GM10248 (cell line): ENCODE data around the gene CLCA1.

ENCODE experiments used
- CTCF ChIA-PET: fragments of 300-600 bp; sonication (Branson Sonifier 250); formaldehyde crosslinking; extraction: SDS; loops from one replicate; lab custom pipeline; 2021; ENCODE audit warnings: antibody characterized with exemption; lab: Yijun Ruan, JAX
- POLR2A ChIA-PET: fragments of 350-650 bp; sonication (Branson Sonifier 250); formaldehyde crosslinking; extraction: SDS; loops from one replicate; lab custom pipeline; 2020; ENCODE audit warnings: antibody characterized with exemption; lab: Yijun Ruan, JAX
- DNase-seq: peaks from one replicate; pipeline ENCODE4 v3.0.0; 2012; ENCODE audit errors: extremely low spot score
- CTCF ChIP-seq: IDR thresholded peaks from 2 replicates; pipeline ENCODE4 v1.5.1; 2012; ENCODE audit warnings: mild to moderate bottlenecking, low read depth; ENCODE audit errors: extremely low read depth, missing control alignments, control extremely low read depth

The CLCA1 gene

DNA sequence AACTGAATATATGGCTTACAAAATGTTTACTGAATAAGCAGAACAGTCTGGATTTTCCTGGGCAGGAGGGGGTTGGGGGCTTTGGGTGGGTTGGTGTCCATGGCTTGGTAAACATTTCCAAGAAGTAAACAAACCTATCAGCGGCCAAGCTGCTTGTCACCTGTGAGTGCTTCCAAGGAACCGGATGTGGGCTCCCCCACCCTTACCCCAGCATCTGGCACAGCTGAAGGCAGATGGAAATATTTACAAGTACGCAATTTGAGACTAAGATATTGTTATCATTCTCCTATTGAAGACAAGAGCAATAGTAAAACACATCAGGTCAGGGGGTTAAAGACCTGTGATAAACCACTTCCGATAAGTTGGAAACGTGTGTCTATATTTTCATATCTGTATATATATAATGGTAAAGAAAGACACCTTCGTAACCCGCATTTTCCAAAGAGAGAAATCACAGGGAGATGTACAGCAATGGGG lies at the start of gene CLCA1:
CLCA1 (plus strand) TSS at position 427 of the 477 bp plus-strand sequence; CDS start at position 472, 45 bp downstream.
- no peak for DNase-seq
- ChIA-PET POLR2A (no interaction called here), CTCF (interaction anchor here (1.2 to 2.1 kb wide), 2 partner anchors 12 to 33 kb away, joined by 3 to 8 read pairs; no protein-coding TSS in a partner anchor)
- TF ChIP-seq CTCF, result no peak

DNA sequence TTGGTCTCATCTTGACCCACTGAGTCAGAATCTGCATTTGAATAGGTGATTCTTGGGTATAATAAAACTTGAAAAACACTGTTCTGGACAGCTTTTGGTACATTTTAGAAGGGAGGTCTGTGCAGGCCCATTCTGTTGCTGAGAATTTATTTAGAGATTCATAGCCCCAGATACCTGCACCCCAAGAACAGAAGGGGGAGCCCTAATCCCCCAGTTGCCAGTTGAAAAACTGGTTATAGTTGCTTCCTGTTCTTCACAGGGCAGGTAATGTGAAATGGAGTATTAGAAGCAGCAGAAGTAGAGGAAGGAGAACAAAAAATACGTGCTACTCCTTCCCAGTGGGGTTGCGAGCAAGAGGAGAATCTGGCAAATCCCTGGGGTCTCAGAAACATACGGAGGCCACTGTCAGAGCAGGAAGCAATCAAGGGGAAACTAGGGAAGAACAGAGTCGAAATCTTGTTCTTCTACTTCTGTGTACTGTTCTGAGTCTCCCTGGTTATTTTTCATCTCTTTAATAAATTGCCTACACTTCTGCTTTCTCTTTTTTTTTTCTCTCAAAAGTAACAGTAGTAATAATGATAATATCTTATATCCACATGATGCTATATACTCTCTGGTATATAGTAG lies 49.3 kb upstream of the CLCA1 start:
- POLR2A ChIA-PET, result no interaction called here
- DNase-seq, result peak; percentile 57
- CTCF ChIA-PET, result interaction anchor here (0.7 to 2.4 kb wide), 7 partner anchors 11 to 201 kb away, joined by 3 to 9 read pairs (median 4); no protein-coding TSS in a partner anchor
- TF ChIP-seq CTCF, result peak; percentile 77

DNA sequence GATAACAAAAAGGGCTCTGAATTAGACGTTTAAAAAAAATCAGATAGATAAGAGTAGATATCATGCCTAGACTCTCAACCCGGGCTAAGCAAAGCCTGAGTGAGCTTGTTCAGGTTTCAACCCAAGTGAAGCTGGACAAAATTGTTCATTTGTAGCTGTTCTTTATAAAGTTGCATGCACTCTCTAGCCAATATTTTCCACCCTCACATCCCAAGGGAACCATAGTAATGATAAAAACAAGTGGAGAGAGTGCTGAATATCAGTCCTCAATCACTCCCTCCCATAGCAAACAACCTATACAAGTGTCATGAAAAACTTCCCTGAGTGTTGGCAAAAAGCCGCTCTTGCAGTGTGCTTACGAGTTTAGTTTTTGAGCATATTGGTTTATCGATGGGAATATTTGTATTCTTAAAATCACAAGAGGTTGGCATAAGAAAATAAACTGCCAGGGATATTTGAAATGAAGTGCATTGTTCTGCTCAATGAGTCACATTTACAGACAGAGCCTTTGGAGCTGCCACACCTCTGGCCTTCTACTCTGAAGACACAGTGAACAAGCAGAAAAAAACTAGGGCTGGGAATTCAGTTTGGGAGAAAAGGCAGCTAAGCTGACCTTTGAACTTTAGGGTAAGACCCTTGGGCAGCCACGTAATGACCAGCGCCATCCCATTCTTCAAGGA lies 47.0 kb upstream of the CLCA1 start:
- ChIA-PET CTCF (interaction anchor here (0.8 to 2.9 kb wide), 4 partner anchors 9 to 78 kb away, joined by 3 to 14 read pairs (median 3); no protein-coding TSS in a partner anchor), POLR2A (no interaction called here)
- no peak for TF ChIP-seq CTCF
- DNase-seq, result no peak

- DNase-seq, result no peak
- POLR2A ChIA-PET, result no interaction called here
- CTCF ChIA-PET, result interaction anchor here (1.2 to 4.7 kb wide), 3 partner anchors 16 to 78 kb away, joined by 5 to 25 read pairs (median 16); no protein-coding TSS in a partner anchor
- no peak for TF ChIP-seq CTCF
Measured at GRCh38 chr1:86423473-86423872, 45.3 kb upstream of the CLCA1 start.

GRCh38 chr1:86423873-86424272 lies 44.9 kb upstream of the CLCA1 start, which contains the start of gene CLCA2:
TSS of gene CLCA2 (plus strand) at chr1:86424171. CDS start at chr1:86424248, 77 bp downstream.
- POLR2A ChIA-PET, result no interaction called here
- CTCF ChIA-PET, result interaction anchor here (1.1 to 4.7 kb wide), 6 partner anchors 15 to 77 kb away, joined by 3 to 25 read pairs (median 5); no protein-coding TSS in a partner anchor
- TF ChIP-seq CTCF, result no peak
- no peak for DNase-seq

DNA sequence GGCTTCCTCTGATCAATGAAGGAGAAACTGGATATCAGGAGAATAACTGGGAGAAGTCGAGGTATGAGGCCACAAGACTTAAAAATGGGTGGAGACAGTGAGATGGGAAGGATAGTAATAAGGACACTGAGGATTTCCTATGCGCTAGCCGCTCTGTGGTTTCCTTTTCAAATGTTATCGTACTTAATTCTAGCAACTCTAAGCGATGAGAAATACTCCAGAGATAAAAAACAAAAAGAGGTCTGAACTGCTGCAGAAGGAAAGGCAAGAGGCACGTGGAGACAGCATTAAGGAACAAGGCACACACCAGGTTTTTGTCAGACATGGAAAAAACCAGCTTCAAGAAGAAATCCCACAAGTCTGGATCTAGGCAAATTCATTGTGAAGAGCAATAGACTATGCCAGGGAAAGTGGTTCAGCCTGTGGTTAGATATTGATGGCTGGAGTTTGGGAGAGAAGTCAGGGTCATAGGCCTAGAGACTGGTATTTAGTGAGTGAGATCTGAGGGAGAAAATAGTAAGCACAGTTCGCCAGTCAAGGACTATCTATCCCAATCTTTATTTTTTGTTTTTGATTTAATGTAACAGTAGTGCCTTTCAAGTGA lies 39.5 kb upstream of the CLCA1 start:
- ChIA-PET POLR2A (no interaction called here), CTCF (interaction anchor here (2.8 kb wide), 1 partner anchor 22 kb away, joined by 8 read pairs; no protein-coding TSS in a partner anchor)
- no peak for TF ChIP-seq CTCF
- no peak for DNase-seq
